ENCODE data around the gene RPUSD4.

GRCh38 chr11:126217491-126217890 lies 6.0 kb upstream of the RPUSD4 start:
- TF ChIP-seq CTCF (IDR thresholded peaks at IDR 0.05) (no peak), POLR2AphosphoS5 (IDR thresholded peaks at IDR 0.05) (no peak)
